Activated CD8-positive, alpha-beta memory T cell treated with anti-CD3 and anti-CD28 coated beads for 4 hours (primary cell): ENCODE results near the gene OIT3.

ENCODE experiments used
- DNase-seq, 2 donors: peaks; one replicate each; pipeline ENCODE4 v3.0.0-alpha.2; 2020; ENCODE audit warnings: low read depth in 2 of 2

The OIT3 gene

GRCh38 chr10:72893136-72893798 is at the start of gene OIT3:
TSS of gene OIT3 (plus strand) at chr10:72893739. CDS start at chr10:72893799, 60 bp downstream.
- no peak for DNase-seq

- DNase-seq: no peak
Observed at GRCh38 chr10:72846238-72846637, 47.3 kb upstream of the OIT3 start.

GRCh38 chr10:72847681-72848080 is 45.9 kb upstream of the OIT3 start:
- DNase-seq: no peak

GRCh38 chr10:72850861-72851260 is 42.7 kb upstream of the OIT3 start:
- no peak for DNase-seq

GRCh38 chr10:72851509-72851908 is 42.0 kb upstream of the OIT3 start:
- no peak for DNase-seq

- no peak for DNase-seq
Observed at GRCh38 chr10:72852508-72852907, 41.0 kb upstream of the OIT3 start.

GRCh38 chr10:72855129-72855528 is 38.4 kb upstream of the OIT3 start:
- DNase-seq: no peak

GRCh38 chr10:72855790-72856189 is 37.7 kb upstream of the OIT3 start:
- no peak for DNase-seq

GRCh38 chr10:72858067-72858466 is 35.5 kb upstream of the OIT3 start:
- no peak for DNase-seq

- no peak for DNase-seq
Observed at GRCh38 chr10:72862957-72863356, 30.6 kb upstream of the OIT3 start.

GRCh38 chr10:72875250-72876055 is 18.1 kb upstream of the OIT3 start:
- no peak for DNase-seq

GRCh38 chr10:72879245-72879644 is 14.3 kb upstream of the OIT3 start:
- DNase-seq: no peak

- no peak for DNase-seq
Observed at GRCh38 chr10:72881291-72881690, 12.2 kb upstream of the OIT3 start.

- DNase-seq: no peak
Observed at GRCh38 chr10:72883861-72884260, 9.7 kb upstream of the OIT3 start.

- DNase-seq: no peak
Observed at GRCh38 chr10:72885953-72886352, 7.6 kb upstream of the OIT3 start.

GRCh38 chr10:72886621-72887020 is 6.9 kb upstream of the OIT3 start:
- no peak for DNase-seq

- DNase-seq: no peak
Observed at GRCh38 chr10:72887043-72887442, 6.5 kb upstream of the OIT3 start.

- DNase-seq: no peak
Observed at GRCh38 chr10:72888151-72888638, 5.3 kb upstream of the OIT3 start.

- no peak for DNase-seq
Observed at GRCh38 chr10:72889391-72889831, 4.1 kb upstream of the OIT3 start.

- no peak for DNase-seq
Observed at GRCh38 chr10:72890086-72890485, 3.5 kb upstream of the OIT3 start.

- DNase-seq: no peak
Observed at GRCh38 chr10:72895236-72895850, 1.8 kb downstream of the OIT3 start.

GRCh38 chr10:72898616-72899015 is 5.1 kb downstream of the OIT3 start:
- no peak for DNase-seq

GRCh38 chr10:72899545-72899944 is 6.0 kb downstream of the OIT3 start:
- no peak for DNase-seq
